Chondrocyte (in vitro differentiated cells): ENCODE results near the gene NTN5. TPM values are rescaled to one million over a fixed set of nuclear protein-coding genes. Genes with fewer than 3 reads are reported as not detected.
"Not testable (repeated sequence)": the region's sequence is repeated elsewhere in the genome, so short reads cannot be mapped to it uniquely, and the experiment has no call there.

Experiments
- DNase-seq: peaks from one replicate; pipeline ENCODE4 v3.0.0; 2021; ENCODE audit warnings: mixed read lengths, low spot score
- H3K27ac Mint-ChIP-seq: one replicate; pipeline ENCODE4 v1.8.0; 2021; ENCODE audit warnings: mild to moderate bottlenecking, moderate library complexity, mixed read lengths; ENCODE audit not compliant: unreplicated experiment
- H3K27me3 Mint-ChIP-seq: 2 replicates; pipeline ENCODE4 v1.8.0; 2021; ENCODE audit warnings: low read depth, mixed read lengths
- H3K36me3 Mint-ChIP-seq: 2 replicates; pipeline ENCODE4 v1.8.0; 2021; ENCODE audit warnings: low read depth, mixed read lengths
- H3K4me1 Mint-ChIP-seq: 2 replicates; pipeline ENCODE4 v1.8.0; 2021; ENCODE audit warnings: low read depth, mild to moderate bottlenecking, mixed read lengths
- H3K4me3 Mint-ChIP-seq: one replicate; pipeline ENCODE4 v1.8.0; 2021; ENCODE audit warnings: mild to moderate bottlenecking, moderate library complexity, mixed read lengths; ENCODE audit not compliant: unreplicated experiment
- H3K9me3 Mint-ChIP-seq: 2 replicates; pipeline ENCODE4 v1.8.0; 2021; ENCODE audit warnings: low read depth, mixed read lengths
- CTCF ChIP-seq: fragments of 200-600 bp; sonication (generic); IDR thresholded peaks from 2 replicates; pipeline ENCODE4 v1.5.0; 2021; ENCODE audit warnings: antibody characterized with exemption, mild to moderate bottlenecking, moderate library complexity
- total RNA-seq: library from RNA; stranded (reverse); gene quantifications from 3 replicates; pipeline ENCODE4 v1.2.1, GENCODE V29; 2021

NTN5 gene
- total RNA-seq, 1 donor from 2014 or later, result 0.97 TPM

GRCh38 chr19:48719263-48720171 lies 46.7 kb upstream of the NTN5 start, which contains the start of gene MAMSTR:
MAMSTR (minus strand) TSS chr19:48719725; CDS start chr19:48719031, 694 bp downstream.
- H3K4me3 Mint-ChIP-seq, result peak within 1 kb of the TSS; percentile 98
- H3K4me1 Mint-ChIP-seq, result peaks cover 36% of the 10 kb centered on the region
- no peaks in the 10 kb centered on the region for H3K36me3 Mint-ChIP-seq
- no peak for DNase-seq
- peak within 1 kb of the TSS; percentile 99 for H3K27ac Mint-ChIP-seq
- TF ChIP-seq CTCF, result no peak
- no peaks in the 10 kb centered on the region for H3K9me3 Mint-ChIP-seq
- no peaks in the 10 kb centered on the region for H3K27me3 Mint-ChIP-seq

GRCh38 chr19:48718711-48719231 lies 46.0 kb upstream of the NTN5 start:
- Mint-ChIP-seq H3K27ac (peak overlapping the region; percentile 2), H3K4me3 (no peak overlapping the region)

GRCh38 chr19:48718106-48718505 lies 45.3 kb upstream of the NTN5 start:
- not testable (repeated sequence) for H3K27me3 Mint-ChIP-seq, H3K27ac Mint-ChIP-seq, H3K4me3 Mint-ChIP-seq, H3K9me3 Mint-ChIP-seq, H3K36me3 Mint-ChIP-seq, DNase-seq
- peaks cover 41% of the 10 kb centered on the region for H3K4me1 Mint-ChIP-seq

More at GRCh38 chr19:48718711-48719231, 46.0 kb upstream of the NTN5 start:
- H3K27me3 Mint-ChIP-seq, result no peaks in the 10 kb centered on the region
- DNase-seq, result no peak
- no peaks in the 10 kb centered on the region for H3K9me3 Mint-ChIP-seq
- TF ChIP-seq CTCF, result no peak
- no peaks in the 10 kb centered on the region for H3K36me3 Mint-ChIP-seq
- peaks cover 35% of the 10 kb centered on the region for H3K4me1 Mint-ChIP-seq

- Mint-ChIP-seq H3K27me3 (no peaks in the 10 kb centered on the region), H3K27ac (peak overlapping the region; percentile 76), H3K4me3 (peak overlapping the region; percentile 37)
These were observed 43.9 kb upstream of the NTN5 start for GRCh38 chr19:48716562-48717291.

GRCh38 chr19:48715681-48716171 lies 42.9 kb upstream of the NTN5 start:
- Mint-ChIP-seq H3K4me3 (no peak overlapping the region), H3K4me1 (peaks cover 43% of the 10 kb centered on the region), H3K9me3 (no peaks in the 10 kb centered on the region), H3K36me3 (no peaks in the 10 kb centered on the region), H3K27ac (peak overlapping the region; percentile 57), H3K27me3 (no peaks in the 10 kb centered on the region)
- DNase-seq, result no peak
- TF ChIP-seq CTCF, result no peak

More at GRCh38 chr19:48716562-48717291, 43.9 kb upstream of the NTN5 start:
- DNase-seq, result no peak
- H3K9me3 Mint-ChIP-seq, result no peaks in the 10 kb centered on the region
- no peak for TF ChIP-seq CTCF
- no peaks in the 10 kb centered on the region for H3K36me3 Mint-ChIP-seq
- peaks cover 46% of the 10 kb centered on the region for H3K4me1 Mint-ChIP-seq
